ENCODE data around the gene SF1. TPM values are rescaled to one million over a fixed set of nuclear protein-coding genes. Genes with fewer than 3 reads are reported as not detected.

Gene SF1
- total RNA-seq, 1 experiment from 2014 or later, result 285 TPM

DNA sequence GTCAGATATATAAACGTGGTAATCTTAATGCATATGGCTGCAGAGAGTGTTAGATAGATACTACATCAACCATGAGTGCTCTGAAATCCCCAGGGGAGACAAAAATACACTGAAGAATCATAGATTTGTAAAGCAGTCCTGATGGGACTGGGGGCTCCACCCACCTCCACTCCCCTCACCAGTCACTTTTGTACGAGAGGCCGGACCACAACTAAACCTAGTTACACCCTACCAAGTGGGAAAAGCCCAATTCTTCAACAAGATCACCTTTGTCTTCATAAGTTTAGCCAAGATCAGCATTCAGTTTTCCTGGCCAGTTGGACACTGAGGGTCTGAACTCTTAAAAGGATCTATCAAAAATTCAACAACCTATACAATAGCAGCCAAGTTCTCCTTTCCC lies 1.5 kb downstream of the SF1 start:
- ChIA-PET CTCF (interaction anchor here (0.7 kb wide), 1 partner anchor 33 kb away, joined by 3 read pairs; the partner anchor contains the start of gene RASGRP2), POLR2A (interaction anchor here (2.3 kb wide), 1 partner anchor 15 kb away, joined by 45 read pairs; the partner anchor contains the start of gene PYGM)
- peak overlapping the region; percentile 79 for H3K4me3 Mint-ChIP-seq
- H3K4me1 Mint-ChIP-seq, result peaks cover 29% of the 10 kb centered on the region
- ATAC-seq (no peak), DNase-seq (ENCODE audit: low spot score) (no peak)
- H3K9me3 Mint-ChIP-seq, result no peaks in the 10 kb centered on the region
- H3K36me3 Mint-ChIP-seq, result peaks cover 55% of the 10 kb centered on the region
- peak overlapping the region; percentile 59 for H3K27ac Mint-ChIP-seq
- no peaks in the 10 kb centered on the region for H3K27me3 Mint-ChIP-seq (ENCODE audit: low read depth)
- TF ChIP-seq OVOL2 (CRISPR knock-in tag; IDR thresholded peaks at IDR 0.05; ENCODE audit: borderline replicate concordance) (no peak), EMX1 (CRISPR knock-in tag; IDR thresholded peaks at IDR 0.05) (no peak), ESRRA (CRISPR knock-in tag; IDR thresholded peaks at IDR 0.05; ENCODE audit: borderline replicate concordance) (no peak), NR3C1 (CRISPR knock-in tag; conservative IDR thresholded peaks at IDR 0.05; ENCODE audit: low read depth) (no peak), CTCF (IDR thresholded peaks at IDR 0.05) (no peak), ZNF232 (CRISPR knock-in tag; IDR thresholded peaks at IDR 0.05) (no peak), IRF1 (CRISPR knock-in tag; IDR thresholded peaks at IDR 0.05) (no peak), ZNF416 (CRISPR knock-in tag; IDR thresholded peaks at IDR 0.05) (no peak), FOXP4 (CRISPR knock-in tag; IDR thresholded peaks at IDR 0.05) (no peak), ATF2 (CRISPR knock-in tag; IDR thresholded peaks at IDR 0.05; ENCODE audit: borderline replicate concordance, low read depth) (no peak), NFATC4 (CRISPR knock-in tag; IDR thresholded peaks at IDR 0.05) (no peak), GTF2I (CRISPR knock-in tag; conservative IDR thresholded peaks at IDR 0.05) (no peak), TEAD1 (CRISPR knock-in tag; IDR thresholded peaks at IDR 0.05) (no peak), FOXJ3 (CRISPR knock-in tag; IDR thresholded peaks at IDR 0.05; ENCODE audit: borderline replicate concordance) (no peak), JAZF1 (CRISPR knock-in tag; IDR thresholded peaks at IDR 0.05) (no peak), GABPB1 (CRISPR knock-in tag; IDR thresholded peaks at IDR 0.05) (no peak), AR (CRISPR knock-in tag; IDR thresholded peaks at IDR 0.05) (no peak)
- TF ChIP-seq, protein P1, sequence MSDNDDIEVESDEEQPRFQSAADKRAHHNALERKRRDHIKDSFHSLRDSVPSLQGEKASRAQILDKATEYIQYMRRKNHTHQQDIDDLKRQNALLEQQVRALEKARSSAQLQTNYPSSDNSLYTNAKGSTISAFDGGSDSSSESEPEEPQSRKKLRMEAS (CRISPR knock-in tag; IDR thresholded peaks at IDR 0.05), result no peak
- TF ChIP-seq, protein P2, sequence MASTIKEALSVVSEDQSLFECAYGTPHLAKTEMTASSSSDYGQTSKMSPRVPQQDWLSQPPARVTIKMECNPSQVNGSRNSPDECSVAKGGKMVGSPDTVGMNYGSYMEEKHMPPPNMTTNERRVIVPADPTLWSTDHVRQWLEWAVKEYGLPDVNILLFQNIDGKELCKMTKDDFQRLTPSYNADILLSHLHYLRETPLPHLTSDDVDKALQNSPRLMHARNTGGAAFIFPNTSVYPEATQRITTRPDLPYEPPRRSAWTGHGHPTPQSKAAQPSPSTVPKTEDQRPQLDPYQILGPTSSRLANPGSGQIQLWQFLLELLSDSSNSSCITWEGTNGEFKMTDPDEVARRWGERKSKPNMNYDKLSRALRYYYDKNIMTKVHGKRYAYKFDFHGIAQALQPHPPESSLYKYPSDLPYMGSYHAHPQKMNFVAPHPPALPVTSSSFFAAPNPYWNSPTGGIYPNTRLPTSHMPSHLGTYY (CRISPR knock-in tag; IDR thresholded peaks at IDR 0.05), result no peak
- TF ChIP-seq, protein P3, sequence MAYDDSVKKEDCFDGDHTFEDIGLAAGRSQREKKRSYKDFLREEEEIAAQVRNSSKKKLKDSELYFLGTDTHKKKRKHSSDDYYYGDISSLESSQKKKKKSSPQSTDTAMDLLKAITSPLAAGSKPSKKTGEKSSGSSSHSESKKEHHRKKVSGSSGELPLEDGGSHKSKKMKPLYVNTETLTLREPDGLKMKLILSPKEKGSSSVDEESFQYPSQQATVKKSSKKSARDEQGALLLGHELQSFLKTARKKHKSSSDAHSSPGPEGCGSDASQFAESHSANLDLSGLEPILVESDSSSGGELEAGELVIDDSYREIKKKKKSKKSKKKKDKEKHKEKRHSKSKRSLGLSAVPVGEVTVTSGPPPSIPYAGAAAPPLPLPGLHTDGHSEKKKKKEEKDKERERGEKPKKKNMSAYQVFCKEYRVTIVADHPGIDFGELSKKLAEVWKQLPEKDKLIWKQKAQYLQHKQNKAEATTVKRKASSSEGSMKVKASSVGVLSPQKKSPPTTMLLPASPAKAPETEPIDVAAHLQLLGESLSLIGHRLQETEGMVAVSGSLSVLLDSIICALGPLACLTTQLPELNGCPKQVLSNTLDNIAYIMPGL (CRISPR knock-in tag; IDR thresholded peaks at IDR 0.05), result no peak
